K562 (cell line): ENCODE results near the gene LECT2. TPM values are rescaled to one million over a fixed set of nuclear protein-coding genes. Genes with fewer than 3 reads are reported as not detected.

Experiments
- ATAC-seq: fragments of 200-7000 bp; cut with Tn5 transposase; 3 replicates; pipeline ENCODE4 v1.9.1; 2020; ENCODE audit warnings: moderate library complexity
- BruUV-seq: library from RNA; stranded (reverse); fragments of 400-500 nt; replicated peaks from 2 replicates; lab custom pipeline; 2021; lab: Mats Ljungman, UMichigan
- CTCF ChIA-PET: fragments of 300-600 bp; formaldehyde crosslinking; extraction: SDS; loops from one replicate; lab custom pipeline; 2021; ENCODE audit warnings: low intra/inter-chr PET ratio; lab: Yijun Ruan, JAX
- POLR2A ChIA-PET: fragments of 300-600, 350-650 bp; sonication (Branson Sonifier 250); formaldehyde crosslinking; extraction: SDS; loops from one replicate; lab custom pipeline; 2021; ENCODE audit warnings: antibody characterized with exemption, inconsistent platforms; lab: Yijun Ruan, JAX
- DNase-seq, 4 experiments: peaks; one replicate each; pipeline versions ENCODE4 v3.0.0 to v3.0.0-alpha.2; 2011 to 2018; ENCODE audit warnings: low spot score in 3 of 4, mixed read lengths in 3 of 4; ENCODE audit errors: extremely low read depth in 1 of 4
- FAIRE-seq: peaks from 2 replicates; lab custom pipeline; 2011; peaks lifted over from hg19 to GRCh38; lab: Jason Lieb, UNC
- H2AFZ ChIP-seq: 2 replicates; pipeline ENCODE4 v1.6.0; 2011; ENCODE audit warnings: low read depth, low read length, control low read depth, inconsistent platforms
- H3K27ac ChIP-seq: fragments of 200-600 bp; 3 replicates; pipeline ENCODE4 v1.8.0; 2011; ENCODE audit warnings: low read depth, mild to moderate bottlenecking, control low read depth, inconsistent platforms, low read length, moderate library complexity, mixed read lengths; ENCODE audit errors: extremely low read depth
- H3K27me3 ChIP-seq, 2 experiments: fragments of 300-600 bp in 1 of 2; 2 replicates in 1 of 2; 3 replicates in 1 of 2; pipeline versions ENCODE4 v1.6.0 to v1.8.0; 2011; ENCODE audit warnings: inconsistent platforms in 2 of 2, low read length in 2 of 2, mild to moderate bottlenecking in 1 of 2, mixed read lengths in 1 of 2, moderate library complexity in 1 of 2; ENCODE audit not compliant: control insufficient read depth in 2 of 2, insufficient read depth in 2 of 2
- H3K36me3 ChIP-seq: fragments of 300-600 bp; 3 replicates; pipeline ENCODE4 v1.8.0; 2011; ENCODE audit warnings: mild to moderate bottlenecking, low read length, inconsistent platforms; ENCODE audit not compliant: control insufficient read depth, insufficient read depth
- H3K4me1 ChIP-seq, 2 experiments: fragments of 200-600 bp in 1 of 2; replicated peaks in 1 of 2; 2 replicates in 1 of 2; 3 replicates in 1 of 2; pipeline versions ENCODE4 v1.5.1 to v1.8.0; 2011; ENCODE audit warnings: inconsistent platforms in 2 of 2, low read length in 2 of 2, mild to moderate bottlenecking in 1 of 2, mixed read lengths in 1 of 2, moderate library complexity in 1 of 2; ENCODE audit not compliant: control insufficient read depth in 2 of 2, insufficient read depth in 2 of 2
- H3K4me2 ChIP-seq: 2 replicates; pipeline ENCODE4 v1.6.1; 2011; ENCODE audit warnings: low read length, control low read depth, inconsistent platforms, mixed read lengths; ENCODE audit not compliant: insufficient read depth
- H3K4me3 ChIP-seq: fragments of 200-600 bp; sonication (generic), shearing (Covaris generic); 2 replicates; pipeline ENCODE4 v1.5.1; 2016; ENCODE audit warnings: control low read depth, inconsistent platforms
- H3K79me2 ChIP-seq: fragments of 200-600 bp; 3 replicates; pipeline ENCODE4 v1.8.0; 2011; ENCODE audit warnings: low read length, inconsistent platforms; ENCODE audit not compliant: control insufficient read depth, insufficient read depth
- H3K9ac ChIP-seq, 2 experiments: 2 replicates each; pipeline versions ENCODE4 v1.6.0 to v1.6.1; 2011; ENCODE audit warnings: low read depth in 2 of 2, low read length in 2 of 2, control low read depth in 1 of 2, inconsistent platforms in 1 of 2, mild to moderate bottlenecking in 1 of 2, mixed read lengths in 1 of 2; ENCODE audit not compliant: insufficient read depth in 1 of 2
- H3K9me1 ChIP-seq: one replicate; pipeline ENCODE4 v1.6.0; 2011; ENCODE audit warnings: inconsistent platforms, mild to moderate bottlenecking, low read length, moderate library complexity; ENCODE audit not compliant: control insufficient read depth, insufficient read depth
- H3K9me3 ChIP-seq: replicated peaks from 2 replicates; pipeline ENCODE4 v1.5.1; 2011; ENCODE audit warnings: low read depth, low read length, inconsistent platforms; ENCODE audit not compliant: control insufficient read depth, insufficient read depth
- H4K20me1 ChIP-seq: replicated peaks from 2 replicates; pipeline ENCODE4 v1.6.1; 2011; ENCODE audit warnings: low read length, inconsistent platforms, mixed read lengths; ENCODE audit not compliant: control insufficient read depth, insufficient read depth
- BMI1 ChIP-seq: fragments of 150-350 bp; IDR thresholded peaks from 2 replicates; pipeline ENCODE4 v1.6.1; 2014; ENCODE audit warnings: low read length
- CBFA2T3 ChIP-seq: fragments of 450-650 bp; IDR thresholded peaks from 2 replicates; pipeline ENCODE4 v1.6.1; 2017
- GTF2F1 ChIP-seq: IDR thresholded peaks from 2 replicates; pipeline ENCODE4 v1.6.1; 2011; ENCODE audit warnings: low read depth, low read length, improper control_type of control experiment
- HNRNPUL1 ChIP-seq: fragments of 200-400 bp; formaldehyde crosslinking; IDR thresholded peaks from 2 replicates; pipeline ENCODE4 v1.6.1; 2017; ENCODE audit warnings: low read length
- JUND ChIP-seq, 2 experiments: IDR thresholded peaks; 2 replicates in 1 of 2; 3 replicates in 1 of 2; pipeline ENCODE4 v1.6.1; 2011; ENCODE audit warnings: borderline replicate concordance in 2 of 2, low read depth in 2 of 2, low read length in 2 of 2, improper control_type of control experiment in 1 of 2, missing biosample characterization in 1 of 2, missing genetic modification characterization in 1 of 2, missing genetic modification reagents in 1 of 2
- KDM5B ChIP-seq: fragments of 200-600 bp; sonication (generic); IDR thresholded peaks from 2 replicates; pipeline ENCODE4 v1.6.1; 2012; ENCODE audit warnings: low read depth, mild to moderate bottlenecking, moderate library complexity, low read length, control low read depth, inconsistent platforms; ENCODE audit not compliant: insufficient replicate concordance
- KHSRP ChIP-seq: fragments of 450-650 bp; IDR thresholded peaks from 2 replicates; pipeline ENCODE4 v1.6.1; 2017
- MCM2 ChIP-seq: fragments of 450-650 bp; IDR thresholded peaks from 2 replicates; pipeline ENCODE4 v1.6.1; 2017; ENCODE audit warnings: low read depth, mild to moderate bottlenecking
- MYC ChIP-seq, 2 experiments: fragments of 250-450 bp in 1 of 2; sonication (Bioruptor Pico) in 1 of 2; IDR thresholded peaks; 2 replicates each; pipeline versions ENCODE4 v1.5.1 to v1.6.1; 2012 to 2021; ENCODE audit warnings: low read depth in 2 of 2, borderline replicate concordance in 1 of 2, improper control_type of control experiment in 1 of 2, low read length in 1 of 2, mild to moderate bottlenecking in 1 of 2, moderate library complexity in 1 of 2
- NR1H2 ChIP-seq: sonication (generic); formaldehyde crosslinking; IDR thresholded peaks from 2 replicates; pipeline ENCODE4 v1.4.0; 2020; ENCODE audit warnings: mild to moderate bottlenecking, missing genetic modification reagents
- PHTF2 ChIP-seq: fragments of 250-450 bp; sonication (Bioruptor Pico); IDR thresholded peaks from 2 replicates; pipeline ENCODE4 v1.5.0; 2021; ENCODE audit warnings: mild to moderate bottlenecking
- POLR2H ChIP-seq: IDR thresholded peaks from 2 replicates; pipeline ENCODE4 v1.6.1; 2016; ENCODE audit warnings: missing genetic modification characterization, low read depth, mild to moderate bottlenecking, control low read depth, missing compliant biosample characterization, moderate library complexity
- RB1 ChIP-seq: fragments of 450-650 bp; IDR thresholded peaks from 2 replicates; pipeline ENCODE4 v1.6.1; 2017; ENCODE audit warnings: low read depth, mild to moderate bottlenecking
- RBM15 ChIP-seq: fragments of 200-400 bp; formaldehyde crosslinking; IDR thresholded peaks from 2 replicates; pipeline ENCODE4 v1.6.1; 2018; ENCODE audit warnings: mild to moderate bottlenecking, low read length, moderate library complexity; ENCODE audit not compliant: insufficient read depth
- U2AF2 ChIP-seq: fragments of 200-400 bp; formaldehyde crosslinking; optimal IDR thresholded peaks from 2 replicates; pipeline ENCODE3; 2017; ENCODE audit warnings: low read depth, mild to moderate bottlenecking, low read length
- ZBTB1 ChIP-seq: sonication (generic); formaldehyde crosslinking; IDR thresholded peaks from 2 replicates; pipeline ENCODE4 v1.8.1; 2023; ENCODE audit warnings: missing genetic modification reagents, low read depth, mild to moderate bottlenecking, borderline replicate concordance
- ZNF668 ChIP-seq: fragments of 250-450 bp; sonication (Bioruptor Pico); IDR thresholded peaks from 2 replicates; pipeline ENCODE4 v1.8.0; 2022; ENCODE audit warnings: mild to moderate bottlenecking, inconsistent platforms
- ZNF707 ChIP-seq: fragments of 250-450 bp; sonication (Bioruptor Pico); conservative IDR thresholded peaks from 2 replicates; pipeline ENCODE4 v1.8.0; 2022; ENCODE audit warnings: inconsistent platforms, mild to moderate bottlenecking, moderate library complexity
- ZNF77 ChIP-seq: fragments of 250-450 bp; sonication (Bioruptor Pico); IDR thresholded peaks from 2 replicates; pipeline ENCODE4 v1.5.0; 2020
- WGBS: fragments of 100-300 bp; shearing (Covaris generic); methylation state at CpG from one replicate; pipeline ENCODE4 v1.1.6; 2016; ENCODE audit warnings: low coverage, mixed read lengths; ENCODE audit not compliant: insufficient coverage; ENCODE audit errors: missing lambda C conversion rate; 5-methylcytosine and 5-hydroxymethylcytosine counted together
- in situ Hi-C: fragments of 300-500 bp; cut with MboI; formaldehyde crosslinking; loops from 4 replicates; pipeline ENCODE4 v1.15.0; 2018; ENCODE audit warnings: inconsistent platforms, mixed read lengths
- intact Hi-C: fragments of 100-400 bp; cut with micrococcal nuclease; formaldehyde crosslinking; loops from 2 replicates; pipeline ENCODE4 v1.14.2; 2022
- polyA plus RNA-seq, 8 experiments: library from polyadenylated mRNA; depleted of rRNA in 4 of 8; stranded (reverse) in 5 of 8; unstranded in 3 of 8; fragments of >200 nt; fragmentation: Nextera tagmentation in 2 of 8; fragmentation: Illumina TruSeq in 1 of 8; extraction: Ambion mirVana in 2 of 8; extraction: Trizol in 1 of 8; gene quantifications; 2 replicates each; pipeline versions ENCODE4 v1.2.1 to v1.2.3, GENCODE V29; 2011 to 2014; ENCODE audit warnings: inconsistent platforms in 1 of 8, missing spikeins in 1 of 8
- total RNA-seq, 7 experiments: library from RNA; depleted of rRNA in 6 of 7; stranded (reverse); fragments of >200 nt in 6 of 7; fragmentation: Illumina TruSeq in 2 of 7; extraction: Trizol in 2 of 7; gene quantifications; 2 replicates each; pipeline versions ENCODE4 v1.2.1 to v1.2.3, GENCODE V29; 2011 to 2021; ENCODE audit warnings: low replicate concordance in 1 of 7
- TF ChIP-seq, protein P1 (sequence below): sonication (generic); formaldehyde crosslinking; IDR thresholded peaks from 2 replicates; pipeline ENCODE4 v1.8.0; 2022; ENCODE audit warnings: mild to moderate bottlenecking, low read depth, missing genetic modification reagents
- TF ChIP-seq, protein P2 (sequence below), 3 experiments: IDR thresholded peaks in 2 of 3; conservative IDR thresholded peaks in 1 of 3; 2 replicates each; pipeline ENCODE4 v1.5.1; 2011 to 2012; ENCODE audit warnings: low read length in 3 of 3, mild to moderate bottlenecking in 3 of 3, control low read depth in 2 of 3, improper control_type of control experiment in 1 of 3, inconsistent platforms in 1 of 3, low read depth in 1 of 3, mixed read lengths in 1 of 3, moderate library complexity in 1 of 3; ENCODE audit not compliant: insufficient read depth in 2 of 3

Gene LECT2
- total and polyA plus RNA-seq, 9 of the 15 experiments (the other 6 are each of a cell fraction or from before 2014, with no cell fraction given): not detected

DNA sequence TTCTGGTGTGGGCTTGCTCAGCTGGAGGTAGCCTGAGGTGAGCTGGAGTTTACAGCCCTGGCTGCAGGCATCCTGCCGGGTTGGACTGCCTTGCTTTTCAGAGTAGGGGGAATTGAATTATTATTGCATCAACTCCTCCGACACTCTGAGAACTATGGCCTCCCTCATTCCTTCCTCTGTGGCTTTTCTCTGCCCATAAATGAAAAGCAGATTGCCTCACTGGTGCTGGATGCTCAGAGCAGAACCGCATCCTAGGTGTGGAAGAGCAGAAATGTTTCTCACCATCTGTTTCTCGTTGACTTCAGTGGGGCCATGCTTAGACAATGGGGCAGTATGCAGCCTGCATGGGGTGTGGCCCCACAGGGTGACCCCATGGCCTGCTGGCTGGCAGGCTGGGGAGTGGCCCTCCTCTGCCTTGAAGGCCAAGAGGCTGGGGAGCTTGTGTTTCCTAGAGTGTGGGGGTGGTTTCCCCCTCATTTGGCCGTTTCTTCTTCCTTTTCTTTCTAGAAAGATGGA is 46.7 kb upstream of the LECT2 start (continued):
- no peak for TF ChIP-seq NR1H2
- TF ChIP-seq ZBTB1 (CRISPR knock-in tag): no peak
- TF ChIP-seq MYC (IDR thresholded peaks at IDR 0.05; ENCODE audit: low read depth, low read length): no peak
- no peak for TF ChIP-seq MYC (CRISPR knock-in tag; IDR thresholded peaks at IDR 0.05; ENCODE audit: borderline replicate concordance, low read depth)

DNA sequence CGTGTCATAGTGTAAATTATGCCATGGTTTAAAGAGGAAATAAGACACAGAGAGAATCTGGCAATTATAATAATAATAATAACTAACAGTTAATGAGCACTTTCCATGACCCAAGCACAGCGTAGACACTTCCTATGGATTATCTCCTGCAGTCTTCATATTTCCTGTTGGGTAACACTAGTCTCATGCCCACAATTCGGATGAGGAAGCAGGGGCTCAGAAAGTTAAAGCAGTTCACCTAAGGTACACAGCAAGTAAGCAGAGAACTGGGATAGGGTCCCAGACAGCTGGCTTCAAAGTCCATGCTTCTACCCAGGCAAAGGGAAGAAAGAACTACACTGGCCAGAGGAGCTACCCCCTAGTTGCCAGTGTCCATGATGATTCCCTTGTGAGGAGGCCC is 46.1 kb upstream of the LECT2 start:
- peaks cover 14 to 45% of the 10 kb centered on the region in 2 experiments; a peak in 4 of 5 replicates for H3K27me3 ChIP-seq
- H3K9me1 ChIP-seq: peaks cover 4% of the 10 kb centered on the region
- ChIA-PET POLR2A (no interaction called here), CTCF (no interaction called here)
- H3K79me2 ChIP-seq: no peaks in the 10 kb centered on the region
- in situ Hi-C loops: no loop called here
- H3K36me3 ChIP-seq: no peaks in the 10 kb centered on the region
- TF ChIP-seq RB1 (no peak), KDM5B (no peak), ZNF668 (CRISPR knock-in tag) (no peak), CBFA2T3 (no peak), BMI1 (no peak), POLR2H (tag) (no peak), RBM15 (no peak), ZNF707 (CRISPR knock-in tag) (no peak), U2AF2 (no peak), KHSRP (no peak), MCM2 (no peak), ZNF77 (CRISPR knock-in tag) (no peak), JUND (IDR thresholded peaks at IDR 0.05; ENCODE audit: borderline replicate concordance, low read depth, low read length) (no peak), JUND (tag; IDR thresholded peaks at IDR 0.05; ENCODE audit: borderline replicate concordance, low read depth, low read length) (no peak), HNRNPUL1 (no peak), GTF2F1 (no peak), PHTF2 (CRISPR knock-in tag) (no peak)
- TF ChIP-seq, protein P1, sequence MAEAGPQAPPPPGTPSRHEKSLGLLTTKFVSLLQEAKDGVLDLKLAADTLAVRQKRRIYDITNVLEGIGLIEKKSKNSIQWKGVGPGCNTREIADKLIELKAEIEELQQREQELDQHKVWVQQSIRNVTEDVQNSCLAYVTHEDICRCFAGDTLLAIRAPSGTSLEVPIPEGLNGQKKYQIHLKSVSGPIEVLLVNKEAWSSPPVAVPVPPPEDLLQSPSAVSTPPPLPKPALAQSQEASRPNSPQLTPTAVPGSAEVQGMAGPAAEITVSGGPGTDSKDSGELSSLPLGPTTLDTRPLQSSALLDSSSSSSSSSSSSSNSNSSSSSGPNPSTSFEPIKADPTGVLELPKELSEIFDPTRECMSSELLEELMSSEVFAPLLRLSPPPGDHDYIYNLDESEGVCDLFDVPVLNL (CRISPR knock-in tag): no peak
- TF ChIP-seq, protein P2, sequence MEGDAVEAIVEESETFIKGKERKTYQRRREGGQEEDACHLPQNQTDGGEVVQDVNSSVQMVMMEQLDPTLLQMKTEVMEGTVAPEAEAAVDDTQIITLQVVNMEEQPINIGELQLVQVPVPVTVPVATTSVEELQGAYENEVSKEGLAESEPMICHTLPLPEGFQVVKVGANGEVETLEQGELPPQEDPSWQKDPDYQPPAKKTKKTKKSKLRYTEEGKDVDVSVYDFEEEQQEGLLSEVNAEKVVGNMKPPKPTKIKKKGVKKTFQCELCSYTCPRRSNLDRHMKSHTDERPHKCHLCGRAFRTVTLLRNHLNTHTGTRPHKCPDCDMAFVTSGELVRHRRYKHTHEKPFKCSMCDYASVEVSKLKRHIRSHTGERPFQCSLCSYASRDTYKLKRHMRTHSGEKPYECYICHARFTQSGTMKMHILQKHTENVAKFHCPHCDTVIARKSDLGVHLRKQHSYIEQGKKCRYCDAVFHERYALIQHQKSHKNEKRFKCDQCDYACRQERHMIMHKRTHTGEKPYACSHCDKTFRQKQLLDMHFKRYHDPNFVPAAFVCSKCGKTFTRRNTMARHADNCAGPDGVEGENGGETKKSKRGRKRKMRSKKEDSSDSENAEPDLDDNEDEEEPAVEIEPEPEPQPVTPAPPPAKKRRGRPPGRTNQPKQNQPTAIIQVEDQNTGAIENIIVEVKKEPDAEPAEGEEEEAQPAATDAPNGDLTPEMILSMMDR (IDR thresholded peaks at IDR 0.05 in 2 of 3, conservative IDR thresholded peaks at IDR 0.05 in 1 of 3; ENCODE audit: insufficient read depth in 2 of 3, low read depth in 1 of 3, low read length in 3 of 3): no peak
- H3K9me3 ChIP-seq: no peaks in the 10 kb centered on the region
- H3K4me2 ChIP-seq: no peak overlapping the region
- BruUV-seq: no TSS peak
- 3% methylated on average over 3 of the region's 3 CpGs for WGBS
- no peak overlapping the region for H3K9ac ChIP-seq
- H3K4me3 ChIP-seq: no peak overlapping the region
- ATAC-seq (no peak), FAIRE-seq (no peak), DNase-seq (no peak)
- H3K27ac ChIP-seq: no peak overlapping the region
- intact Hi-C loops: no loop called here
- H2AFZ ChIP-seq: no peak overlapping the region
- H3K4me1 ChIP-seq: no peaks in the 10 kb centered on the region
- H4K20me1 ChIP-seq: no peaks in the 10 kb centered on the region
